A673 (cell line): Measurements from ENCODE around the gene CEP83. TPM values are rescaled to one million over a fixed set of nuclear protein-coding genes. Genes with fewer than 3 reads are reported as not detected.

Experiments used
- BruUV-seq: library from RNA; stranded (reverse); fragments of 400-500 nt; replicated peaks from 2 replicates; lab custom pipeline; 2021; lab: Mats Ljungman, UMichigan
- CTCF ChIA-PET: fragments of 300-600 bp; sonication (Branson Sonifier 250); formaldehyde crosslinking; loops from one replicate; lab custom pipeline; 2022; ENCODE audit warnings: antibody characterized with exemption; lab: Charles Lee
- POLR2A ChIA-PET: fragments of 300-600 bp; sonication (Branson Sonifier 250); formaldehyde crosslinking; loops from one replicate; lab custom pipeline; 2022; ENCODE audit warnings: antibody characterized with exemption; ENCODE audit not compliant: low non-redundant PET; lab: Charles Lee
- DNase-seq: peaks from one replicate; pipeline ENCODE4 v3.0.0-alpha.2; 2015; ENCODE audit warnings: low spot score
- H3K27ac ChIP-seq: fragments of 200-600 bp; sonication (generic); 2 replicates; pipeline ENCODE4 v1.5.1; 2016; ENCODE audit warnings: mixed run types, low read depth, mild to moderate bottlenecking, mixed read lengths, antibody characterized with exemption, low read length; ENCODE audit not compliant: poor library complexity, severe bottlenecking
- H3K27me3 ChIP-seq: fragments of 200-600 bp; sonication (generic); replicated peaks from 2 replicates; pipeline ENCODE4 v1.6.1; 2017; ENCODE audit warnings: mixed run types, low read depth, mild to moderate bottlenecking, mixed read lengths, antibody characterized with exemption, low read length; ENCODE audit not compliant: insufficient read depth, poor library complexity
- H3K36me3 ChIP-seq: fragments of 200-600 bp; sonication (generic); 2 replicates; pipeline ENCODE4 v1.6.1; 2016; ENCODE audit warnings: mixed run types, mild to moderate bottlenecking, mixed read lengths, antibody characterized with exemption, low read length; ENCODE audit not compliant: insufficient read depth, poor library complexity, severe bottlenecking
- H3K4me1 ChIP-seq: fragments of 200-600 bp; sonication (generic); 2 replicates; pipeline ENCODE4 v1.6.1; 2017; ENCODE audit warnings: mixed run types, mild to moderate bottlenecking, mixed read lengths, antibody characterized with exemption, low read length; ENCODE audit not compliant: insufficient read depth, poor library complexity, severe bottlenecking
- H3K4me3 ChIP-seq: fragments of 200-600 bp; sonication (generic); 2 replicates; pipeline ENCODE4 v1.5.1; 2016; ENCODE audit warnings: low read depth, mixed run types, mild to moderate bottlenecking, mixed read lengths, low read length; ENCODE audit not compliant: poor library complexity, severe bottlenecking
- H3K9me3 ChIP-seq: fragments of 200-600 bp; sonication (generic); 2 replicates; pipeline ENCODE4 v1.6.1; 2016; ENCODE audit warnings: mixed run types, low read depth, mild to moderate bottlenecking, mixed read lengths, antibody characterized with exemption, low read length; ENCODE audit not compliant: poor library complexity, severe bottlenecking
- CTCF ChIP-seq: fragments of 300-800, 200-600 bp; sonication (generic); conservative IDR thresholded peaks from 2 replicates; pipeline ENCODE4 v1.5.1; 2017; ENCODE audit warnings: low read depth, mild to moderate bottlenecking, antibody characterized with exemption, low read length, moderate library complexity, mixed read lengths
- EZH2 ChIP-seq: fragments of 200-600 bp; sonication (generic); IDR thresholded peaks from 2 replicates; pipeline ENCODE4 v1.6.1; 2017; ENCODE audit warnings: borderline replicate concordance, low read depth, mild to moderate bottlenecking, mixed read lengths, antibody characterized with exemption, low read length; ENCODE audit not compliant: poor library complexity, severe bottlenecking
- intact Hi-C: fragments of 100-400 bp; cut with micrococcal nuclease; formaldehyde crosslinking; loops from one replicate; pipeline ENCODE4 v1.10.0; 2022; ENCODE audit not compliant: unreplicated experiment
- total RNA-seq: library from RNA; stranded (reverse); gene quantifications from 2 replicates; pipeline ENCODE4 v1.2.3, GENCODE V29; 2021

The CEP83 gene
- total RNA-seq, 1 experiment from 2014 or later = 29.2 TPM

GRCh38 chr12:94379479-94380113 is 80.1 kb downstream of the CEP83 start:
- Histone ChIP-seq H3K4me1 (no peaks in the 10 kb centered on the region), H3K4me3 (no peak overlapping the region), H3K27me3 (no peaks in the 10 kb centered on the region), H3K27ac (no peak overlapping the region), H3K9me3 (peaks cover 7% of the 10 kb centered on the region), H3K36me3 (peaks cover 4% of the 10 kb centered on the region)
- DNase-seq = no peak
- CTCF ChIA-PET = no interaction called here
- TF ChIP-seq EZH2 = no peak
- no peak for TF ChIP-seq CTCF
- intact Hi-C loops = no loop called here
- POLR2A ChIA-PET = interaction anchor here (0.7 kb wide), 1 partner anchor 1004 kb away, joined by 3 read pairs; no protein-coding TSS in a partner anchor
- no TSS peak for BruUV-seq

GRCh38 chr12:94377599-94377998 is 82.1 kb downstream of the CEP83 start:
- intact Hi-C loops = no loop called here
- H3K27me3 ChIP-seq = no peaks in the 10 kb centered on the region
- no peaks in the 10 kb centered on the region for H3K9me3 ChIP-seq
- DNase-seq = no peak
- no peak overlapping the region for H3K27ac ChIP-seq
- no peak overlapping the region for H3K4me3 ChIP-seq
- BruUV-seq = no TSS peak
- no peaks in the 10 kb centered on the region for H3K36me3 ChIP-seq
- TF ChIP-seq EZH2 = no peak
- no peak for TF ChIP-seq CTCF
- no peaks in the 10 kb centered on the region for H3K4me1 ChIP-seq
- CTCF ChIA-PET = no interaction called here
- POLR2A ChIA-PET = no interaction called here

- ChIA-PET CTCF (no interaction called here), POLR2A (no interaction called here)
- Histone ChIP-seq H3K27ac (no peak overlapping the region), H3K4me1 (no peaks in the 10 kb centered on the region), H3K27me3 (no peaks in the 10 kb centered on the region), H3K4me3 (no peak overlapping the region), H3K36me3 (no peaks in the 10 kb centered on the region), H3K9me3 (no peaks in the 10 kb centered on the region)
- intact Hi-C loops = no loop called here
- TF ChIP-seq CTCF (no peak), EZH2 (no peak)
- BruUV-seq = no TSS peak
- no peak for DNase-seq
These were observed 85.5 kb downstream of the CEP83 start for GRCh38 chr12:94374124-94374523.
